ENCODE data around the gene SCRN3. TPM values are rescaled to one million over a fixed set of nuclear protein-coding genes. Genes with fewer than 3 reads are reported as not detected.

Gene SCRN3
- polyA plus RNA-seq, 1 of the 3 experiments (the other 2 are of a cell fraction): 14.7 TPM

GRCh38 chr2:174350593-174351181 lies 44.8 kb upstream of the SCRN3 start:
- H3K4me2 ChIP-seq: no peak overlapping the region
- H3K9ac ChIP-seq: no peak overlapping the region
- no peaks in the 10 kb centered on the region for H3K9me2 ChIP-seq
- 94% methylated on average over 2 of the region's 2 CpGs for WGBS (ENCODE audit: low lambda C conversion rate)
- H3K79me2 ChIP-seq (ENCODE audit: insufficient read depth): no peaks in the 10 kb centered on the region
- no peaks in the 10 kb centered on the region for H4K20me1 ChIP-seq (ENCODE audit: insufficient read depth)
- H2AFZ ChIP-seq (ENCODE audit: low read depth): no peak overlapping the region
- peaks cover 40 to 41% of the 10 kb centered on the region in 2 experiments for H3K36me3 ChIP-seq (replicated peaks in 1 of 2; ENCODE audit: control insufficient read depth in 1 of 2, insufficient read depth in 2 of 2, low read length in 1 of 2)
- H3K27me3 ChIP-seq (ENCODE audit: insufficient read depth): no peaks in the 10 kb centered on the region
- H3K9me3 ChIP-seq: no peaks in the 10 kb centered on the region
- DNase-seq: no peak
- H3K4me3 ChIP-seq (ENCODE audit: low read depth in 2 of 2, low read length in 1 of 2): no peak overlapping the region
- H3F3A ChIP-seq (replicated peaks; ENCODE audit: insufficient read depth): peaks cover under 1% of the 10 kb centered on the region
- POLR2A ChIA-PET: no interaction called here
- no peaks in the 10 kb centered on the region for H3K4me1 ChIP-seq (ENCODE audit: control insufficient read depth in 1 of 2, insufficient read depth in 2 of 2, low read depth in 1 of 2, low read length in 1 of 2)
- CTCF ChIA-PET: interaction anchor here (0.9 to 3.5 kb wide), 12 partner anchors 10 to 949 kb away, joined by 3 to 14 read pairs (median 4); partner anchors contain the start of gene SCRN3
- H3K27ac ChIP-seq (ENCODE audit: low read depth in 2 of 2, low read length in 1 of 2): no peak overlapping the region
- no peak for TF ChIP-seq NRF1 (IDR thresholded peaks at IDR 0.05; ENCODE audit: low read depth, low read length)
- TF ChIP-seq FOXJ3 (CRISPR knock-in tag; IDR thresholded peaks at IDR 0.05): no peak
- TF ChIP-seq SMC3 (IDR thresholded peaks at IDR 0.05; ENCODE audit: low read depth, low read length): no peak
- no peak for TF ChIP-seq MAX (IDR thresholded peaks at IDR 0.05; ENCODE audit: low read depth)
- TF ChIP-seq REST (IDR thresholded peaks at IDR 0.05; ENCODE audit: low read depth, low read length): no peak
- no peak for TF ChIP-seq TAF1 (IDR thresholded peaks at IDR 0.05; ENCODE audit: borderline replicate concordance, low read depth, low read length)
- TF ChIP-seq SIN3A (IDR thresholded peaks at IDR 0.05; ENCODE audit: borderline replicate concordance, low read depth, low read length): no peak
- TF ChIP-seq USF1 (IDR thresholded peaks at IDR 0.05; ENCODE audit: borderline replicate concordance, low read depth): no peak
- no peak for TF ChIP-seq ZBTB33 (IDR thresholded peaks at IDR 0.05; ENCODE audit: borderline replicate concordance, low read depth)
- TF ChIP-seq EZH2phosphoT487 (IDR thresholded peaks at IDR 0.05; ENCODE audit: borderline replicate concordance, low read depth): no peak
- no peak for TF ChIP-seq GATA2 (CRISPR knock-in tag; IDR thresholded peaks at IDR 0.05)
- TF ChIP-seq POLR2AphosphoS5 (IDR thresholded peaks at IDR 0.05; ENCODE audit: low read depth, low read length): no peak
- no peak for TF ChIP-seq MXI1 (IDR thresholded peaks at IDR 0.05; ENCODE audit: low read depth, low read length)
- TF ChIP-seq GABPA (IDR thresholded peaks at IDR 0.05; ENCODE audit: low read depth): no peak
- TF ChIP-seq JUND (IDR thresholded peaks at IDR 0.05): no peak

Data from SK-N-SH (cell line).